ENCODE measurements around the gene ADAMTS2.
A peak's percentile ranks its signal among the peaks of the same experiment; 100 is the strongest.

Gene ADAMTS2

DNA sequence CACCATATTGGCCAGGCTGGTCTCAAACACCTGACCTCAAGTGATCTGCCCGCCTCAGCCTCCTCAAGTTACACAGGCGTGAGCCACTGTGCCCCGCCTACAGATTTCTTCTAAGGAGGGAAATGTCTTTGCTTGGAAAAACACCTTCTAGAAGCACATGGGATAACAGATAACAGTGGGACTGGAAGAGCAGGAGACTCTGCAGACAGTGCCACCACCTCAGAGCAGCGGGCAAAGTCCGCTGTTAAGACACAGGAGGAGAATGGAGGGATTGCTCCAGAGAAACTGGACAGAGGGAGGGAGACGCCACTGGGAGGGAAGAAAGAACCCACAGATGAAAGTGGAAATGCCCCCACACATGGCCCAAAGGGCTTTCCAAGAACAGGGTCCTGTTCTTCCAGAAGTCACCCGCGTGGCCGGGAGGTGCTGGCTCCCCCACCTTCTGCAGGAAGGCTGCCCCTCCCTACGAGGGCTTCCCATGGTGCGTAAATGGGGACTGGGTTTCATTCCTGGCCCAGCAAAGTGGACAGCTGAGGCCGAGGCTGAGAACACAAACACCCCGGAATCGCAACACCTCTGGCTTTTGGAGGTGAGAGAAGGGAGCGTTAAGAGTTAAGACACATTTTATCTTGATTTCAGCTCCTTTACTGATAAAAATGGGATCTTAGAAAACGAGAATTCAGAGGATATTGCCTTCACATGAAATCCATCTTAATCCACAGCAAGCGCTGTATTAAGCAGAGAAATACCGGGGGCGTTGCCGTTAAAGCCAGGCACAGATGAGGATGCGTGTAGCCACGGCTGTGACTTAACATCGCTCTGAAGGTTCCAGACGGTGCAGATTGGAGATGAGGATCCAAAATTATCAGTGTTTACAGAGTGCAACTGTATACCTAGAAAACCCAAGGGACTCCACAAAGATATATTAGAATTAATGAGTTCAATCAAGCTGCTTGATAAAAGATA lies 11.2 kb downstream of the ADAMTS2 start:
- Histone ChIP-seq H3K18ac (ENCODE audit: low read depth in 1 of 2, low read length in 2 of 2) (no peak overlapping the region), H2BK15ac (ENCODE audit: low read depth, poor library complexity, severe bottlenecking) (no peak overlapping the region), H3K4me2 (ENCODE audit: low read length, poor library complexity, severe bottlenecking) (no peak overlapping the region), H4K91ac (ENCODE audit: low read length) (no peak overlapping the region), H3K36me3 (ENCODE audit: control insufficient read depth in 1 of 2, insufficient read depth in 2 of 2, low read depth in 1 of 2, low read length in 2 of 2) (peaks cover 0 to 11% of the 10 kb centered on the region in 2 experiments), H3K4me1 (ENCODE audit: control insufficient read depth, insufficient read depth, low read depth, low read length) (no peaks in the 10 kb centered on the region), H2AK5ac (ENCODE audit: low read length, severe bottlenecking) (no peak overlapping the region), H3K9ac (ENCODE audit: low read length) (no peak overlapping the region), H2BK12ac (ENCODE audit: low read length in 2 of 2) (no peak overlapping the region), H2BK5ac (ENCODE audit: low read depth, low read length, poor library complexity, severe bottlenecking) (no peak overlapping the region), H3K27me3 (ENCODE audit: control insufficient read depth in 1 of 2, insufficient read depth in 1 of 2, low read length in 2 of 2) (no peaks in the 10 kb centered on the region), H3K27ac (ENCODE audit: low read length, poor library complexity, severe bottlenecking) (no peak overlapping the region), H2AFZ (ENCODE audit: low read depth, low read length) (no peak overlapping the region), H3K79me1 (replicated peaks; ENCODE audit: low read length, poor library complexity, severe bottlenecking) (no peaks in the 10 kb centered on the region), H3K23ac (ENCODE audit: low read length in 2 of 2) (no peak overlapping the region), H4K8ac (ENCODE audit: low read length) (no peak overlapping the region), H2BK120ac (ENCODE audit: low read depth, low read length) (no peak overlapping the region), H3K4me3 (ENCODE audit: insufficient read depth in 1 of 2, low read depth in 1 of 2, low read length in 2 of 2) (no peak overlapping the region), H3K14ac (ENCODE audit: low read length in 2 of 2) (no peak overlapping the region), H3K4ac (ENCODE audit: low read depth in 1 of 2, low read length in 2 of 2) (no peak overlapping the region), H3K9me3 (ENCODE audit: control insufficient read depth, low read length) (no peaks in the 10 kb centered on the region)
- DNase-seq: no peak
- WGBS: 84% methylated on average over 20 of the region's 24 CpGs

GRCh38 chr5:179332741-179333290 lies 12.4 kb downstream of the ADAMTS2 start:
- Histone ChIP-seq H2BK120ac (ENCODE audit: low read depth, low read length) (no peak overlapping the region), H2BK5ac (ENCODE audit: low read depth, low read length, poor library complexity, severe bottlenecking) (no peak overlapping the region), H3K27ac (ENCODE audit: low read length, poor library complexity, severe bottlenecking) (no peak overlapping the region), H3K9me3 (ENCODE audit: control insufficient read depth, low read length) (no peaks in the 10 kb centered on the region), H3K4me3 (ENCODE audit: insufficient read depth in 1 of 2, low read depth in 1 of 2, low read length in 2 of 2) (no peak overlapping the region), H4K91ac (ENCODE audit: low read length) (no peak overlapping the region), H3K79me1 (replicated peaks; ENCODE audit: low read length, poor library complexity, severe bottlenecking) (no peaks in the 10 kb centered on the region), H4K8ac (ENCODE audit: low read length) (no peak overlapping the region), H3K4me2 (ENCODE audit: low read length, poor library complexity, severe bottlenecking) (no peak overlapping the region), H3K36me3 (ENCODE audit: control insufficient read depth in 1 of 2, insufficient read depth in 2 of 2, low read depth in 1 of 2, low read length in 2 of 2) (peaks cover 0 to 11% of the 10 kb centered on the region in 2 experiments), H2AFZ (ENCODE audit: low read depth, low read length) (no peak overlapping the region), H2BK15ac (ENCODE audit: low read depth, poor library complexity, severe bottlenecking) (no peak overlapping the region), H3K27me3 (ENCODE audit: control insufficient read depth in 1 of 2, insufficient read depth in 1 of 2, low read length in 2 of 2) (no peaks in the 10 kb centered on the region), H3K14ac (ENCODE audit: low read length in 2 of 2) (no peak overlapping the region), H3K18ac (ENCODE audit: low read depth in 1 of 2, low read length in 2 of 2) (no peak overlapping the region), H3K23ac (ENCODE audit: low read length in 2 of 2) (no peak overlapping the region), H2BK12ac (ENCODE audit: low read length in 2 of 2) (peak overlapping the region in 1 of 2 experiments; percentile 15), H3K4me1 (ENCODE audit: control insufficient read depth, insufficient read depth, low read depth, low read length) (no peaks in the 10 kb centered on the region), H3K9ac (ENCODE audit: low read length) (no peak overlapping the region), H3K4ac (ENCODE audit: low read depth in 1 of 2, low read length in 2 of 2) (no peak overlapping the region), H2AK5ac (ENCODE audit: low read length, severe bottlenecking) (no peak overlapping the region)
- no peak for DNase-seq
- 97% methylated on average over 8 of the region's 13 CpGs for WGBS

DNA sequence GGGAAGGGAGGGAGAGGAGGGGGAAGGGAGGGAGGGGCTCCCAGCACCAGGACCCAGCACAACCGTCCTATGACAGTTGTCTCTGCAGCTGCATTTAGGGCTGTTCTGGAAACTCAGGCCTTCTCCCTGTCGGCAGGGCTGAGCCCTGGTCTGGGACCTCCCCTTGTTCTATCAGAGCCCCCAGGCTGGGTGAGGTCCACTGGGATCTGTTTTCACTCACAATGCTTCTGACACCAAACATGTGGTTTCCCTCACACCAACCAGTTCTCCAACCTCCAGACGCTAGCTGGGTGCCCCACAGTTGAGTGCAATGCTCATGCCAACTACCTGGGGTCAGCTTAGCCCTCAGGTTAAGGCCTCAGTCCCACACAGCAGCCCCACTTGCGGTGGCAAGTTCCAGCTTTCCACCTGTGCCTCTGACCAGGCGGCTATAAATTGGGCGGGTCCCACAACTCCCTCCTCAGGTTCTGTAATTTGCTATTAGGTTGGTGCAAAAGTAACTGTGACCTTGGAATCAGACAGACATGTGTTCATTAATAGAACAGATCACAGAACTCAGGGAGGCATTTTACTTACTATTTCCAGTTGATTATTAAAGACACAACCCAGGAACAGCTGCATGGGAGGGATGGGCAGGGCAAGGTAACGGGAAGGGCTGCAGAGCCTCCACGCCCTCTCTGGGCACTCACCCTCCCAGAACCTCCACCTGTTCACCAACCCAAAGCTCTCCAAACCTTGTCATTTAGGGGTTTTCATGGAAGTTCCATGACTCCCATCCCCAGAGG lies 13.5 kb downstream of the ADAMTS2 start:
- Histone ChIP-seq H3K4me2 (ENCODE audit: low read length, poor library complexity, severe bottlenecking) (no peak overlapping the region), H2BK15ac (ENCODE audit: low read depth, poor library complexity, severe bottlenecking) (no peak overlapping the region), H4K91ac (ENCODE audit: low read length) (no peak overlapping the region), H3K14ac (ENCODE audit: low read length in 2 of 2) (no peak overlapping the region), H3K27ac (ENCODE audit: low read length, poor library complexity, severe bottlenecking) (no peak overlapping the region), H2BK5ac (ENCODE audit: low read depth, low read length, poor library complexity, severe bottlenecking) (no peak overlapping the region), H2AFZ (ENCODE audit: low read depth, low read length) (no peak overlapping the region), H2BK12ac (ENCODE audit: low read length in 2 of 2) (no peak overlapping the region), H3K36me3 (ENCODE audit: control insufficient read depth in 1 of 2, insufficient read depth in 2 of 2, low read depth in 1 of 2, low read length in 2 of 2) (peaks cover 0 to 11% of the 10 kb centered on the region in 2 experiments), H2AK5ac (ENCODE audit: low read length, severe bottlenecking) (no peak overlapping the region), H3K23ac (ENCODE audit: low read length in 2 of 2) (no peak overlapping the region), H3K4ac (ENCODE audit: low read depth in 1 of 2, low read length in 2 of 2) (no peak overlapping the region), H3K9me3 (ENCODE audit: control insufficient read depth, low read length) (no peaks in the 10 kb centered on the region), H3K79me1 (replicated peaks; ENCODE audit: low read length, poor library complexity, severe bottlenecking) (no peaks in the 10 kb centered on the region), H3K9ac (ENCODE audit: low read length) (no peak overlapping the region), H3K27me3 (ENCODE audit: control insufficient read depth in 1 of 2, insufficient read depth in 1 of 2, low read length in 2 of 2) (no peaks in the 10 kb centered on the region), H3K18ac (ENCODE audit: low read depth in 1 of 2, low read length in 2 of 2) (no peak overlapping the region), H2BK120ac (ENCODE audit: low read depth, low read length) (no peak overlapping the region), H3K4me3 (ENCODE audit: insufficient read depth in 1 of 2, low read depth in 1 of 2, low read length in 2 of 2) (no peak overlapping the region), H3K4me1 (ENCODE audit: control insufficient read depth, insufficient read depth, low read depth, low read length) (no peaks in the 10 kb centered on the region), H4K8ac (ENCODE audit: low read length) (peak overlapping the region; percentile 7)
- 52% methylated on average over 7 of the region's 8 CpGs for WGBS
- peak; percentile 19 for DNase-seq
